ENCODE measurements around the gene SAMD11.

DNA sequence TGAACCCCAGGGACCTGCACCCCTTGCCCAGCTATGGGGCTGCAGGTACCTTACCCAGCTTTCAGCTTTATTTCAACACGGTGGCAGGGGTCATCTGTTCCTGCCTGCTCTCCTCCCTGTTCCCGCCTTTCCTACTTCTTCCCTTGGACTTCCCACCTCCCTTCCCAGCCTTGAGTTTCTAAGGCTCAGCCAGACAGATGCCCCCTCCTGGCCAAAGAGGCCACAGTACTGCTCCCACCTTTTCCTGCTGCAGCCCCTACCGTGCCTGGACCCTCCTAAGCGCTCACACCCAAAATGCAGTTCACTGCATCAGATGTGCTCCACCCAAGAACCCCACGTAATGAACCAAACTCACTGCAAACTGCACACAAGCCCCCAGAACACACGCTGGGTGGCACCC, 27.6 kb downstream of the SAMD11 start:
- no peak for TF ChIP-seq CTCF (IDR thresholded peaks at IDR 0.05)
- TF ChIP-seq POLR2A (IDR thresholded peaks at IDR 0.05; ENCODE audit: low read depth) = no peak
